Gastroesophageal sphincter (tissue), 4 donors: ENCODE results near the gene DNAJC7. TPM values are rescaled to one million over a fixed set of nuclear protein-coding genes. Genes with fewer than 3 reads are reported as not detected.

Source experiments
- ATAC-seq: fragments of 150-250 bp; one replicate; pipeline ENCODE4 v1.9.1; 2016; ENCODE audit warnings: mild to moderate bottlenecking, moderate library complexity
- H3K27ac ChIP-seq, 4 donors: fragments of 200-600 bp; sonication (generic) in 3 of 4; 1 replicate in 3 of 4; 2 replicates in 1 of 4; pipeline ENCODE4 v1.5.1; 2016 to 2019
- H3K27me3 ChIP-seq: fragments of 200-600 bp; sonication (generic); one replicate; pipeline ENCODE4 v1.5.1; 2019
- H3K36me3 ChIP-seq, 2 donors: fragments of 200-600 bp; sonication (generic); one replicate each; pipeline ENCODE4 v1.5.1; 2019; ENCODE audit warnings: control low read depth in 1 of 2
- H3K4me1 ChIP-seq, 3 donors: fragments of 200-600 bp; sonication (generic); 1 replicate in 2 of 3; 2 replicates in 1 of 3; pipeline ENCODE4 v1.5.1; 2016 to 2019; ENCODE audit warnings: control low read depth in 2 of 3
- H3K4me3 ChIP-seq, 2 donors: fragments of 200-600 bp; sonication (generic); one replicate each; pipeline ENCODE4 v1.5.1; 2019; ENCODE audit warnings: mild to moderate bottlenecking in 1 of 2, moderate library complexity in 1 of 2
- H3K9me3 ChIP-seq, 3 donors: fragments of 200-600 bp; sonication (generic); one replicate each; pipeline ENCODE4 v1.5.1; 2017 to 2019; ENCODE audit warnings: control low read depth in 2 of 3
- CTCF ChIP-seq, 4 experiments: fragments of 200-600 bp in 2 of 4; fragments of 450-650 bp in 2 of 4; sonication (generic) in 1 of 4; IDR thresholded peaks; one replicate each; pipeline ENCODE4 v1.5.1; 2017 to 2019; ENCODE audit warnings: antibody characterized with exemption in 4 of 4, mild to moderate bottlenecking in 2 of 4, moderate library complexity in 2 of 4
- EP300 ChIP-seq: sonication (generic); formaldehyde crosslinking; IDR thresholded peaks from one replicate; pipeline ENCODE4 v1.6.1; 2017; ENCODE audit warnings: antibody characterized with exemption, mild to moderate bottlenecking
- POLR2A ChIP-seq, 2 donors: fragments of 450-650 bp; IDR thresholded peaks; one replicate each; pipeline ENCODE4 v1.6.1; 2017; ENCODE audit warnings: antibody characterized with exemption in 2 of 2, mild to moderate bottlenecking in 2 of 2, moderate library complexity in 1 of 2
- POLR2AphosphoS5 ChIP-seq: sonication (generic); formaldehyde crosslinking; IDR thresholded peaks from one replicate; pipeline ENCODE4 v1.6.1; 2017; ENCODE audit warnings: antibody characterized with exemption
- WGBS, 2 donors: methylation state at CpG; one replicate each; pipeline ENCODE4 v1.1.5; 2018; ENCODE audit warnings: low coverage in 1 of 2; 5-methylcytosine and 5-hydroxymethylcytosine counted together
- total RNA-seq, 4 donors: library from RNA; depleted of rRNA; stranded (reverse); fragments of >200 nt; gene quantifications; one replicate each; pipeline ENCODE4 v1.1.0, GENCODE V29; 2016

Gene DNAJC7
- total RNA-seq, 4 donors from 2014 or later: 41.9 to 59.6 (median 54.4) TPM

- TF ChIP-seq POLR2A (IDR thresholded peaks at IDR 0.05) (no peak), CTCF (IDR thresholded peaks at IDR 0.05) (no peak), POLR2AphosphoS5 (no peak), EP300 (no peak)
- H3K36me3 ChIP-seq: peaks cover 0 to 16% of the 10 kb centered on the region in 2 donors
- no peak overlapping the region for H3K27ac ChIP-seq
- WGBS, 2 donors: 58% methylated on average over 2 of the region's 3 CpGs; no CpG with 5 or more reads in 1 of the 2 donors
- H3K9me3 ChIP-seq: no peaks in the 10 kb centered on the region
- no peak for ATAC-seq
- H3K4me1 ChIP-seq: no peaks in the 10 kb centered on the region
- no peak overlapping the region for H3K4me3 ChIP-seq
- H3K27me3 ChIP-seq: no peaks in the 10 kb centered on the region
These were observed 72.3 kb downstream of the DNAJC7 start for GRCh38 chr17:41944943-41945342.

DNA sequence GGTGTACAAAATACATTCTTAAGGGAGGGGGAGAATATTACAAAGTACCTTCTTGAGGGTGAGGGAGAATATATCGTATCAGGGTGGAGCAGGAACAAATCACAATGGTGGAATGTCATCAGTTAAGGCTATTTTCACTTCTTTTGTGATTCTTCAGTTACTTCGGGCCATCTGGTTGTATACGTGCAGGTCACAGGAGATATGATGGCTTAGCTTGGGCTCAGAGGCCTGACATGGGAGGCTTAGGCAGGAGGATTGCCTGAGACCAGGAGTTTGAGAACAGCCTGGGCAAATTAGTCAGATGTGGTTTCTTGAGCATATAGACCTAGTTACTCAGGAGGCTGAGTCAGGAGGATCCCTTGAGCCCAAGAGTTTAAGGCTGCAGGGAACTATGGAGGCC, 73.7 kb downstream of the DNAJC7 start:
- H3K36me3 ChIP-seq: peaks cover 0 to 20% of the 10 kb centered on the region in 2 donors
- H3K4me1 ChIP-seq: no peaks in the 10 kb centered on the region
- no peak for TF ChIP-seq CTCF (IDR thresholded peaks at IDR 0.05)
- TF ChIP-seq EP300: no peak
- TF ChIP-seq POLR2A (IDR thresholded peaks at IDR 0.05): no peak
- TF ChIP-seq POLR2AphosphoS5: no peak
- H3K27me3 ChIP-seq: no peaks in the 10 kb centered on the region
- no peak overlapping the region for H3K4me3 ChIP-seq
- no peaks in the 10 kb centered on the region for H3K9me3 ChIP-seq
- WGBS, 2 donors: 97 to 100% methylated on average over 1 to 3 of the region's 3 CpGs
- ATAC-seq: no peak
- no peak overlapping the region for H3K27ac ChIP-seq

DNA sequence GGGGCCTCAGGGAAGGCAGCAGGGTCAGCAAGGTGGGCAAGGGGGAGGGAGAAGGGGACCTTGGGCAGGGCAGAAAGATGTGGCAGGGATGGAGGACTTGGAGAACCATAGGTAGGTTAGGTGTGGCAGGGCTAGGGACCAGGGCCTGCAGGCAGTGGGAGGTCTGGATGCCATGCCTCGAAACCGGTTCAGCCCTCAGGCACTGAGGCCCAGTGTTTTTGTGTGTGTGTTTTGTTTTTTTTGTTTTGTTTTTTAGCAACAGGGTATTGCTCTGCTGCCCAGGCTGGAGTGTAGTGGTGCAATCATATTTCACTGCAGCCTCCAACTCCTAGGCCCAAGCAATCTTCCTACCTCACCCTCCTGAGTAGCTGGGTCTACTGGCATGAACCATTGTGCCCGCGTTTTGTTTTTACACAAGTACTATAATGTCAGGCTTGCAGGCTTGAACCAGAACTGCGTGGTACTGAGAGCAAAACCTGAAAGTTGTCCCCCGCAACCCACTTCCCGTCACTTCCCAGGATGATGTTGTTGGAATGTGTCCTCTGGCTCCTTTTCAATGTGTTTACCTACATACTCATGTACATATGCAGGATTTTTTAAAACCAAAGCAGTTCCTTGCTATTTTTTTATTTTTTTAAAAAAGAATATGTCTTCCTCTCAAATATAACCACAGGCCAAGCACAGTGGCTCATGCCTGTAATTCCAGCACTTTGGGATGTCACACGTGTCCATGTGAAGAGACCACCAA, 74.4 kb downstream of the DNAJC7 start:
- WGBS, 2 donors: 86 to 92% methylated on average over 6 to 8 of the region's 8 CpGs
- H3K27me3 ChIP-seq: no peaks in the 10 kb centered on the region
- ATAC-seq: no peak
- H3K4me1 ChIP-seq: no peaks in the 10 kb centered on the region
- TF ChIP-seq POLR2A (IDR thresholded peaks at IDR 0.05) (no peak), EP300 (no peak), CTCF (IDR thresholded peaks at IDR 0.05) (no peak), POLR2AphosphoS5 (no peak)
- no peak overlapping the region for H3K27ac ChIP-seq
- H3K9me3 ChIP-seq: no peaks in the 10 kb centered on the region
- peaks cover 0 to 27% of the 10 kb centered on the region in 2 donors for H3K36me3 ChIP-seq
- no peak overlapping the region for H3K4me3 ChIP-seq

GRCh38 chr17:41941168-41941567, 76.1 kb downstream of the DNAJC7 start:
- no peak for ATAC-seq
- H3K9me3 ChIP-seq: no peaks in the 10 kb centered on the region
- H3K27me3 ChIP-seq: no peaks in the 10 kb centered on the region
- H3K4me3 ChIP-seq: no peak overlapping the region
- WGBS, 2 donors: 100% methylated on average over 3 of the region's 5 CpGs; no CpG with 5 or more reads in 1 of the 2 donors
- no peak for TF ChIP-seq EP300
- no peak overlapping the region for H3K27ac ChIP-seq
- no peaks in the 10 kb centered on the region for H3K4me1 ChIP-seq
- peaks cover 0 to 41% of the 10 kb centered on the region in 2 donors for H3K36me3 ChIP-seq

DNA sequence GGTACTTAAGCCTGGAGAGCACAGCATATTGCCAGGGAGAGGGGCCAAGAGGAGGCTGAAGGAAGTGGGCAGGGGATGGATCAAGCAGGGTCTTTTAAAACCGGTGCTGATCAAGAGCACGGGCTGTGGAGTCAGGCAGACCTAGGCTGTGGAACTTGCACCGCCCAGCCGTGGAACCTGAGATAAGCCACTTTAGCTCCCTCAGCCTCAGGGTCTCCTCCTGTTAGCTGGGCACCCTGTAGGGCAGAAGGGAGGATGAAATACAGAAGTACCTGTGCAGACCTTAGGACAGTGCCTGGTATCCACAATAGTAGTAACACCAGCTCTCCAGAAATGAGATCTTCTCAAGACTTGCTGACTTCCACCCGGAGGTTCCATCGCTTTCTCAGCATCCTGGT, 77.5 kb downstream of the DNAJC7 start:
- H3K4me1 ChIP-seq: no peaks in the 10 kb centered on the region
- WGBS, 2 donors: 90 to 99% methylated on average over 2 to 6 of the region's 6 CpGs
- H3K36me3 ChIP-seq: peaks cover 0 to 54% of the 10 kb centered on the region in 2 donors
- H3K9me3 ChIP-seq: no peaks in the 10 kb centered on the region
- no peak overlapping the region for H3K4me3 ChIP-seq
- no peak for TF ChIP-seq POLR2AphosphoS5
- TF ChIP-seq EP300: no peak
- TF ChIP-seq POLR2A (IDR thresholded peaks at IDR 0.05): no peak
- no peak for TF ChIP-seq CTCF (IDR thresholded peaks at IDR 0.05)
- H3K27ac ChIP-seq: no peak overlapping the region
- H3K27me3 ChIP-seq: no peaks in the 10 kb centered on the region
- no peak for ATAC-seq
